ENCODE data around the gene LYPD6B. TPM values are rescaled to one million over a fixed set of nuclear protein-coding genes. Genes with fewer than 3 reads are reported as not detected.

Gene LYPD6B
- total RNA-seq, 4 donors from 2014 or later: 0.49 to 0.54 TPM; not detected in 2

DNA sequence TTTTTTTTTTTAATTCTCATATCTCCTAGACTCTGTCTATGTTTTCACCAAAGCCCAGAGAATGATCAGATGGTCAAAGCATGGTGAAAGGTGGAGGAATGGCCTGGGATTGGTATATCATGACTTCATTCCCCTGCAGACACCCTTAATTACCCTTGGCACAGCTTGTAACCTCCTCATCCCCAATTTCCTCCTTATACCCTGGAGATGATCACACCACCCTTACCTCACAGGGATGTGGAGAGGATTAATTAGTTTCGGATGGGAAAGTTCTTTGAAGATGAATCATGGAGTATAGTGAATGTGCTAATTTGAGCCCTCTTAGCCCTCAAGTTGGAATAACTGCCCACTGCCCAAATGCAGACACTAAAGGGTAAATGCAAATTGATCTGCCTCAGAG is 153.9 kb downstream of the LYPD6B start:
- no peak overlapping the region for H3K27ac ChIP-seq
- H3K4me1 ChIP-seq: no peaks in the 10 kb centered on the region
- no peaks in the 10 kb centered on the region for H3K27me3 ChIP-seq
- no peaks in the 10 kb centered on the region for H3K36me3 ChIP-seq
- no peaks in the 10 kb centered on the region for H3K9me3 ChIP-seq
- H3K4me3 ChIP-seq: no peak overlapping the region
- no peak for ATAC-seq
- no peak for TF ChIP-seq POLR2A (IDR thresholded peaks at IDR 0.05)
- no peak for TF ChIP-seq EP300 (IDR thresholded peaks at IDR 0.05)
- TF ChIP-seq, protein P1, sequence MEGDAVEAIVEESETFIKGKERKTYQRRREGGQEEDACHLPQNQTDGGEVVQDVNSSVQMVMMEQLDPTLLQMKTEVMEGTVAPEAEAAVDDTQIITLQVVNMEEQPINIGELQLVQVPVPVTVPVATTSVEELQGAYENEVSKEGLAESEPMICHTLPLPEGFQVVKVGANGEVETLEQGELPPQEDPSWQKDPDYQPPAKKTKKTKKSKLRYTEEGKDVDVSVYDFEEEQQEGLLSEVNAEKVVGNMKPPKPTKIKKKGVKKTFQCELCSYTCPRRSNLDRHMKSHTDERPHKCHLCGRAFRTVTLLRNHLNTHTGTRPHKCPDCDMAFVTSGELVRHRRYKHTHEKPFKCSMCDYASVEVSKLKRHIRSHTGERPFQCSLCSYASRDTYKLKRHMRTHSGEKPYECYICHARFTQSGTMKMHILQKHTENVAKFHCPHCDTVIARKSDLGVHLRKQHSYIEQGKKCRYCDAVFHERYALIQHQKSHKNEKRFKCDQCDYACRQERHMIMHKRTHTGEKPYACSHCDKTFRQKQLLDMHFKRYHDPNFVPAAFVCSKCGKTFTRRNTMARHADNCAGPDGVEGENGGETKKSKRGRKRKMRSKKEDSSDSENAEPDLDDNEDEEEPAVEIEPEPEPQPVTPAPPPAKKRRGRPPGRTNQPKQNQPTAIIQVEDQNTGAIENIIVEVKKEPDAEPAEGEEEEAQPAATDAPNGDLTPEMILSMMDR (IDR thresholded peaks at IDR 0.05): no peak
- no peak for TF ChIP-seq POLR2AphosphoS5 (IDR thresholded peaks at IDR 0.05)
- 83% methylated on average over 1 of the region's 1 CpG; no CpG with 5 or more reads in 1 of the 2 donors for WGBS, 2 donors (ENCODE audit: low coverage in 1 of 2)

DNA sequence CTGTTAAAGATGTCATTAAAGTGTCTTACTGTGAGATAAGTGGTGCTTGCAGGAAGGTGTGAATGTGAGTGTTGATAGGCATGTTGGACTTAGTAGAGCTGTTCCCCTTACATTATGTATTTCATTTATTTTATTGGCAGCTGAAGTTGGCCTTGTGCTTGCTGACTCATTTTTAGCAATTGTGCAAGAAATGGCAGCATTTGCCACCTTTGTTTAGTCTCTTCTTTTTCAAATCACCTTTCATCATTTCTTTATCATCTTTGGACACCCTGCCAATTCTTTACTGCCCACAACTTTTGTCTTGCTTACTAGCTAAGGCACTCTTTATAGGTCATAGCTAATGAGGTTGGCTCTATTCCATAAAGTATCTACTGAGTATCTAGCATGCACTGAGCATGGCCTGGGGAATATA is 161.6 kb downstream of the LYPD6B start:
- Histone ChIP-seq H3K4me1 (no peaks in the 10 kb centered on the region), H3K27me3 (no peaks in the 10 kb centered on the region), H3K27ac (no peak overlapping the region), H3K4me3 (no peak overlapping the region), H3K9me3 (no peaks in the 10 kb centered on the region), H3K36me3 (no peaks in the 10 kb centered on the region)
- TF ChIP-seq POLR2A (IDR thresholded peaks at IDR 0.05): no peak
- TF ChIP-seq, protein P1 (IDR thresholded peaks at IDR 0.05): no peak
- no peak for TF ChIP-seq POLR2AphosphoS5 (IDR thresholded peaks at IDR 0.05)
- no peak for TF ChIP-seq EP300 (IDR thresholded peaks at IDR 0.05)
- no peak for ATAC-seq

DNA sequence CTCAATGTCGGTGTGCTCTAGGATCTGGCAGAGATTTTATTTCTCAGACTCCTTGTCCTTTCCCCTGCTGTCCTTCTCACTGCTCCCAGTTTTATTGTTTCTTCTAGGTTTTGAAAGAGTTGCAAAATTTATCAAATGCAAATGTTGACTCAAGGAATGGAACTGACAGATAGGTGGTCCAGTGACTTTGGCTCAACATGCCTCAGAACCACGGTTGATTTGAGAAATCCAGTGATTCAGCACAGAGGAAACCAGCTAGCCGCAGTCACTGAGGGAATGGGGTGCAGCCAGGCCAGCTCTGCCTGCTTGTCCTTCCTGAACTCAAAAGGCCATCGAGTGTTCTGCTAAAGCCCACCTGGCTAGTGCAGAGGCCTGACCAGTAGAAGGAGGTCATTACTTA is 166.2 kb downstream of the LYPD6B start:
- 39 to 90% methylated on average over 2 of the region's 4 CpGs for WGBS, 2 donors (ENCODE audit: low coverage in 1 of 2)
- TF ChIP-seq, protein P1 (IDR thresholded peaks at IDR 0.05): no peak

DNA sequence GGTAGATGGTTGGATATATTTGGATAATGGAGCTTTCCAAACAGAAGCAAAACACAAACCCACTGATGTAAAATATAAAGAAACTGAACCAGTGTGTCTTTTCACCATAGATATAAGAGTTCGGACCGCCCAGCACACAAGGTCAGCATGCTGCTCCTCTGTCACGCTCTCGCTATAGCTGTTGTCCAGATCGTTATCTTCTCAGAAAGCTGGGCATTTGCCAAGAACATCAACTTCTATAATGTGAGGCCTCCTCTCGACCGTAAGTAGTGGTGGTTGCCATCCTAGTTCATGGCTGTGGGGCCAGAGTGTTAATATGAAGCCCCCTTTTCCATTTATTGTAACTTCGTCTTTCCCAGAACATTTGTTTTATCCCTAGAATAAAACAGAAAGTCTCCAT is 166.6 kb downstream of the LYPD6B start:
- no peaks in the 10 kb centered on the region for H3K4me1 ChIP-seq
- no peak overlapping the region for H3K27ac ChIP-seq
- H3K9me3 ChIP-seq: no peaks in the 10 kb centered on the region
- H3K36me3 ChIP-seq: no peaks in the 10 kb centered on the region
- no peak for TF ChIP-seq POLR2AphosphoS5 (IDR thresholded peaks at IDR 0.05)
- no peak for TF ChIP-seq POLR2A (IDR thresholded peaks at IDR 0.05)
- no peak for TF ChIP-seq EP300 (IDR thresholded peaks at IDR 0.05)
- TF ChIP-seq, protein P1 (IDR thresholded peaks at IDR 0.05): no peak
- 76 to 82% methylated on average over 4 to 8 of the region's 8 CpGs for WGBS, 2 donors (ENCODE audit: low coverage in 1 of 2)
- no peak overlapping the region for H3K4me3 ChIP-seq
- no peak for ATAC-seq
- no peaks in the 10 kb centered on the region for H3K27me3 ChIP-seq

More for the DNA sequence above, 166.2 kb downstream of the LYPD6B start:
- Histone ChIP-seq H3K27ac (no peak overlapping the region), H3K9me3 (no peaks in the 10 kb centered on the region), H3K4me1 (no peaks in the 10 kb centered on the region), H3K4me3 (no peak overlapping the region), H3K36me3 (no peaks in the 10 kb centered on the region), H3K27me3 (no peaks in the 10 kb centered on the region)
- ATAC-seq: no peak

DNA sequence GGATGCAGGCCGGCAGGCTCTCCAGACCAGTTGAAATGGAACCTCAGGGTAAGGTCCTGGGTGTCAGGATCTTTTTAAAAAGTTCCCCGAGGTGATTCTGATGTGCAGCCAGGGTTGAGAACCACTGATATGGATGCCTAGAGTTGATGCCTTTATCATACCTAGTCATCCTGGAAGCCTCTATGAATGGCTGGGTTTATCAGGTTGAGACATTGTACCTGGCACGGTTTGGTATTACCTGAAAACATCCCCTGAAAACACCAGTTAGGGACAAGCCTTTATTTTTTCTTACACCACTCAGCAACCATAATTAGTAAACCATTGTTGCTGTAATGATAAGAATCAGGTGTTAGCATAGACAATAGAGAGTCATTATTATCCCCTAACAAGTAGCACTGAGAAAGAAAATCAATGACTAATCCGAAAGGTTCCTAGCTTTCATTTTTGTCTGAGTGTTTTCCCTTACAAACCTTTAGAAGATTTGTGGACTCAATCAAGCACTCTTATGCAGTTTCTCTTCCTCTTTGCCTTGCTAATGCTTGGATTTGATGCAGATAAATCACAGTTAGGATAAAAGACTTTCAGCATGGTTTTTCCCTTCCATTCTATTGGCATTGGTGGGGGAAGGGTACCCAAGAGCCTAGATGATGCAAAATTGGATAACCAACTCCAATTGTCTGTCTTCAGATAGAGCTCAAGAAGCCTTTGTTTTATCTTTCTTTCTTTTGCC is 175.4 kb downstream of the LYPD6B start:
- TF ChIP-seq, protein P1 (IDR thresholded peaks at IDR 0.05): no peak
- TF ChIP-seq EP300 (IDR thresholded peaks at IDR 0.05) (no peak), POLR2A (IDR thresholded peaks at IDR 0.05) (no peak), POLR2AphosphoS5 (IDR thresholded peaks at IDR 0.05) (no peak)
- Histone ChIP-seq H3K4me1 (no peaks in the 10 kb centered on the region), H3K36me3 (no peaks in the 10 kb centered on the region), H3K27ac (no peak overlapping the region), H3K4me3 (no peak overlapping the region), H3K27me3 (no peaks in the 10 kb centered on the region), H3K9me3 (no peaks in the 10 kb centered on the region)
- WGBS, 2 donors (ENCODE audit: low coverage in 1 of 2): 78 to 87% methylated on average over 3 to 4 of the region's 4 CpGs
- no peak for ATAC-seq

All from gastroesophageal sphincter (tissue), 4 donors.